HEK293 (cell line): ENCODE data around the gene MUCL3.

Experiments used
- CTCF ChIA-PET: fragments of 350-600 bp; formaldehyde crosslinking; extraction: SDS; loops from one replicate; lab custom pipeline; 2021; ENCODE audit warnings: antibody characterized with exemption; lab: Yijun Ruan, JAX
- POLR2A ChIA-PET: fragments of 300-600 bp; formaldehyde crosslinking; extraction: SDS; loops from one replicate; lab custom pipeline; 2020; ENCODE audit warnings: antibody characterized with exemption, inconsistent platforms; lab: Yijun Ruan, JAX
- H3K27ac ChIP-seq: fragments of 200-500 bp; sonication (Bioruptor generic); 2 replicates; pipeline ENCODE4 v1.5.1; 2014; ENCODE audit warnings: low read depth, low read length, control low read depth, inconsistent platforms; ENCODE audit errors: extremely low read depth
- H3K36me3 ChIP-seq, 2 experiments: fragments of 200-500 bp in 1 of 2; sonication (Bioruptor generic) in 1 of 2; 1 replicate in 1 of 2; 2 replicates in 1 of 2; pipeline ENCODE4 v1.5.1; 2014 to 2017; ENCODE audit warnings: inconsistent platforms in 2 of 2, low read length in 2 of 2; ENCODE audit not compliant: control insufficient read depth in 2 of 2, insufficient read depth in 1 of 2
- H3K4me1 ChIP-seq: fragments of 200-500 bp; sonication (Bioruptor generic); 2 replicates; pipeline ENCODE4 v1.5.1; 2014; ENCODE audit warnings: mild to moderate bottlenecking, low read length, inconsistent platforms; ENCODE audit not compliant: control insufficient read depth, insufficient read depth
- H3K4me3 ChIP-seq: 2 replicates; pipeline ENCODE4 v1.5.1; 2011; ENCODE audit warnings: low read depth, mild to moderate bottlenecking, control low read depth, low read length, moderate library complexity
- H3K9me3 ChIP-seq: fragments of 200-500 bp; sonication (Bioruptor generic); 2 replicates; pipeline ENCODE4 v1.5.1; 2014; ENCODE audit warnings: low read depth, low read length, inconsistent platforms; ENCODE audit not compliant: control insufficient read depth, insufficient read depth
- ELK4 ChIP-seq: IDR thresholded peaks from 2 replicates; pipeline ENCODE4 v1.6.1; 2011; ENCODE audit warnings: mild to moderate bottlenecking, low read depth, low read length, borderline replicate concordance
- GLIS2 ChIP-seq: fragments of 450-650 bp; formaldehyde crosslinking; IDR thresholded peaks from 2 replicates; pipeline ENCODE4 v1.5.1; 2016; ENCODE audit warnings: missing biosample characterization, missing genetic modification characterization
- RBAK ChIP-seq: fragments of 450-650 bp; formaldehyde crosslinking; IDR thresholded peaks from 2 replicates; pipeline ENCODE4 v1.5.1; 2016; ENCODE audit warnings: missing biosample characterization, missing genetic modification characterization
- ZNF140 ChIP-seq: fragments of 450-650 bp; formaldehyde crosslinking; IDR thresholded peaks from 2 replicates; pipeline ENCODE4 v1.5.1; 2016; ENCODE audit warnings: missing biosample characterization, missing genetic modification characterization
- ZNF214 ChIP-seq: fragments of 450-650 bp; formaldehyde crosslinking; IDR thresholded peaks from 2 replicates; pipeline ENCODE4 v1.5.1; 2017; ENCODE audit warnings: missing biosample characterization, mild to moderate bottlenecking, missing genetic modification characterization, borderline replicate concordance
- ZNF223 ChIP-seq: fragments of 450-650 bp; formaldehyde crosslinking; IDR thresholded peaks from 2 replicates; pipeline ENCODE4 v1.5.1; 2016; ENCODE audit warnings: missing biosample characterization, missing genetic modification characterization
- ZNF24 ChIP-seq: fragments of 450-650 bp; formaldehyde crosslinking; IDR thresholded peaks from 2 replicates; pipeline ENCODE4 v1.5.1; 2016; ENCODE audit warnings: missing biosample characterization, missing genetic modification characterization
- ZNF391 ChIP-seq: fragments of 450-650 bp; formaldehyde crosslinking; IDR thresholded peaks from 2 replicates; pipeline ENCODE4 v1.5.1; 2016; ENCODE audit warnings: low read depth, missing biosample characterization, missing genetic modification characterization, borderline replicate concordance
- ZNF416 ChIP-seq: fragments of 450-650 bp; formaldehyde crosslinking; IDR thresholded peaks from 2 replicates; pipeline ENCODE4 v1.5.1; 2016; ENCODE audit warnings: missing biosample characterization, missing genetic modification characterization
- ZNF501 ChIP-seq: fragments of 450-650 bp; formaldehyde crosslinking; IDR thresholded peaks from 2 replicates; pipeline ENCODE4 v1.5.1; 2016; ENCODE audit warnings: missing biosample characterization, missing genetic modification characterization
- ZNF529 ChIP-seq: fragments of 450-650 bp; formaldehyde crosslinking; IDR thresholded peaks from 2 replicates; pipeline ENCODE4 v1.5.1; 2017; ENCODE audit warnings: missing genetic modification characterization, missing biosample characterization; ENCODE audit not compliant: insufficient replicate concordance
- ZNF549 ChIP-seq: fragments of 450-650 bp; IDR thresholded peaks from 2 replicates; pipeline ENCODE4 v1.5.1; 2018; ENCODE audit warnings: missing biosample characterization, missing genetic modification characterization, mild to moderate bottlenecking, inconsistent platforms, moderate library complexity
- ZNF555 ChIP-seq: fragments of 450-650 bp; formaldehyde crosslinking; conservative IDR thresholded peaks from 2 replicates; pipeline ENCODE4 v1.5.1; 2017; ENCODE audit warnings: missing biosample characterization, mild to moderate bottlenecking, missing genetic modification characterization, inconsistent platforms
- ZNF560 ChIP-seq: fragments of 450-650 bp; formaldehyde crosslinking; IDR thresholded peaks from 2 replicates; pipeline ENCODE4 v1.5.1; 2017; ENCODE audit warnings: missing biosample characterization, missing genetic modification characterization, borderline replicate concordance
- ZNF571 ChIP-seq: fragments of 450-650 bp; formaldehyde crosslinking; IDR thresholded peaks from 2 replicates; pipeline ENCODE4 v1.5.0; 2017; ENCODE audit warnings: missing biosample characterization, missing genetic modification characterization
- ZNF624 ChIP-seq: fragments of 450-650 bp; formaldehyde crosslinking; IDR thresholded peaks from 2 replicates; pipeline ENCODE4 v1.5.1; 2017; ENCODE audit warnings: missing biosample characterization, missing genetic modification characterization
- ZNF639 ChIP-seq: fragments of 450-650 bp; formaldehyde crosslinking; IDR thresholded peaks from 2 replicates; pipeline ENCODE4 v1.5.1; 2016; ENCODE audit warnings: missing biosample characterization, missing genetic modification characterization
- ZNF670 ChIP-seq: fragments of 450-650 bp; formaldehyde crosslinking; IDR thresholded peaks from 2 replicates; pipeline ENCODE4 v1.5.1; 2016; ENCODE audit warnings: missing biosample characterization, missing genetic modification characterization, low read depth
- ZSCAN18 ChIP-seq: fragments of 450-650 bp; formaldehyde crosslinking; IDR thresholded peaks from 2 replicates; pipeline ENCODE4 v1.5.1; 2016; ENCODE audit warnings: missing biosample characterization, missing genetic modification characterization
- ZSCAN30 ChIP-seq: fragments of 450-650 bp; IDR thresholded peaks from 2 replicates; pipeline ENCODE4 v1.5.1; 2018; ENCODE audit warnings: missing biosample characterization, mild to moderate bottlenecking, missing genetic modification characterization, moderate library complexity
- TF ChIP-seq, protein P1 (sequence below): fragments of 450-650 bp; formaldehyde crosslinking; IDR thresholded peaks from 2 replicates; pipeline ENCODE4 v1.5.1; 2016; ENCODE audit warnings: missing biosample characterization, missing genetic modification characterization
- TF ChIP-seq, protein P2 (sequence below): fragments of 450-650 bp; formaldehyde crosslinking; IDR thresholded peaks from 2 replicates; pipeline ENCODE4 v1.5.1; 2016; ENCODE audit warnings: missing biosample characterization, missing genetic modification characterization
- TF ChIP-seq, protein P3 (sequence below): fragments of 450-650 bp; formaldehyde crosslinking; IDR thresholded peaks from 2 replicates; pipeline ENCODE4 v1.5.1; 2016; ENCODE audit warnings: missing biosample characterization, missing genetic modification characterization

MUCL3 gene

GRCh38 chr6:30891816-30892538 lies 48.8 kb upstream of the MUCL3 start (continued):
- TF ChIP-seq ZNF639 (tag by site-specific recombination), result no peak
- no peak for TF ChIP-seq ZNF571 (tag by site-specific recombination)
- no peak for TF ChIP-seq ZSCAN18 (tag by site-specific recombination)
- TF ChIP-seq GLIS2 (tag by site-specific recombination), result no peak
- TF ChIP-seq ELK4, result no peak
- TF ChIP-seq ZNF391 (tag by site-specific recombination), result no peak
- no peak for TF ChIP-seq RBAK
- TF ChIP-seq, all 188 proteins: peak for 0

DNA sequence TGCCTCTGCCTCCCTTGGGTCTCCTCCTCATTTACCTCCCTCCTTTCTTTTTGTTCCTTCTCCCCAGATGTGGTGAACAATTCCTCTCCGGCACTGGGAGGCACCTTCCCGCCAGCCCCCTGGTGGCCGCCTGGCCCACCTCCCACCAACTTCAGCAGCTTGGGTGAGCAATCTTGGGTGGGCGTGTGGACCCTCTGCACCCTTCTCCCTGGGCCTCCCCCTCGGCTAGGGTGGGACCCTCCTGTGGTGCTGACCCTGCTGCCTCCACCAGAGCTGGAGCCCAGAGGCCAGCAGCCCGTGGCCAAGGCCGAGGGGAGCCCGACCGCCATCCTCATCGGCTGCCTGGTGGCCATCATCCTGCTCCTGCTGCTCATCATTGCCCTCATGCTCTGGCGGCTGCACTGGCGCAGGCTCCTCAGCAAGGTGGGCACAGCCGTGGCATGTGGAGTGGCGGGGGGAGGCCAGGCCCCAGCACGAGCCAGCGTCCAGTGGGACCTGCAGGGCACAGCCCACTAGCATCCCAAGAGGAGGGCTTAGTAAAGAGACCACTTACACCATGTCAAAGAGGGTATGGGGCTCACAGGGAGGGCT lies 47.7 kb upstream of the MUCL3 start:
- ChIA-PET POLR2A (no interaction called here), CTCF (interaction anchor here (0.6 kb wide), 1 partner anchor 63 kb away, joined by 3 read pairs; no protein-coding TSS in a partner anchor)
- Histone ChIP-seq H3K36me3 (peaks cover 18 to 89% of the 10 kb centered on the region in 2 experiments), H3K4me3 (no peak overlapping the region), H3K27ac (no peak overlapping the region), H3K4me1 (peaks cover 6% of the 10 kb centered on the region), H3K9me3 (no peaks in the 10 kb centered on the region)
- TF ChIP-seq, protein P1, sequence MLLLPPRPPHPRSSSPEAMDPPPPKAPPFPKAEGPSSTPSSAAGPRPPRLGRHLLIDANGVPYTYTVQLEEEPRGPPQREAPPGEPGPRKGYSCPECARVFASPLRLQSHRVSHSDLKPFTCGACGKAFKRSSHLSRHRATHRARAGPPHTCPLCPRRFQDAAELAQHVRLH (tag by site-specific recombination), result no peak
- no peak for TF ChIP-seq ZSCAN30 (tag by site-specific recombination)
- TF ChIP-seq, protein P2, sequence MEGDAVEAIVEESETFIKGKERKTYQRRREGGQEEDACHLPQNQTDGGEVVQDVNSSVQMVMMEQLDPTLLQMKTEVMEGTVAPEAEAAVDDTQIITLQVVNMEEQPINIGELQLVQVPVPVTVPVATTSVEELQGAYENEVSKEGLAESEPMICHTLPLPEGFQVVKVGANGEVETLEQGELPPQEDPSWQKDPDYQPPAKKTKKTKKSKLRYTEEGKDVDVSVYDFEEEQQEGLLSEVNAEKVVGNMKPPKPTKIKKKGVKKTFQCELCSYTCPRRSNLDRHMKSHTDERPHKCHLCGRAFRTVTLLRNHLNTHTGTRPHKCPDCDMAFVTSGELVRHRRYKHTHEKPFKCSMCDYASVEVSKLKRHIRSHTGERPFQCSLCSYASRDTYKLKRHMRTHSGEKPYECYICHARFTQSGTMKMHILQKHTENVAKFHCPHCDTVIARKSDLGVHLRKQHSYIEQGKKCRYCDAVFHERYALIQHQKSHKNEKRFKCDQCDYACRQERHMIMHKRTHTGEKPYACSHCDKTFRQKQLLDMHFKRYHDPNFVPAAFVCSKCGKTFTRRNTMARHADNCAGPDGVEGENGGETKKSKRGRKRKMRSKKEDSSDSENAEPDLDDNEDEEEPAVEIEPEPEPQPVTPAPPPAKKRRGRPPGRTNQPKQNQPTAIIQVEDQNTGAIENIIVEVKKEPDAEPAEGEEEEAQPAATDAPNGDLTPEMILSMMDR (tag by site-specific recombination), result peak; percentile 52
- 0 out of 2 replicates have a peak, but pooled peaks have one; percentile 14 for TF ChIP-seq GLIS2 (tag by site-specific recombination)
- no peak for TF ChIP-seq ZNF670 (tag by site-specific recombination)

DNA sequence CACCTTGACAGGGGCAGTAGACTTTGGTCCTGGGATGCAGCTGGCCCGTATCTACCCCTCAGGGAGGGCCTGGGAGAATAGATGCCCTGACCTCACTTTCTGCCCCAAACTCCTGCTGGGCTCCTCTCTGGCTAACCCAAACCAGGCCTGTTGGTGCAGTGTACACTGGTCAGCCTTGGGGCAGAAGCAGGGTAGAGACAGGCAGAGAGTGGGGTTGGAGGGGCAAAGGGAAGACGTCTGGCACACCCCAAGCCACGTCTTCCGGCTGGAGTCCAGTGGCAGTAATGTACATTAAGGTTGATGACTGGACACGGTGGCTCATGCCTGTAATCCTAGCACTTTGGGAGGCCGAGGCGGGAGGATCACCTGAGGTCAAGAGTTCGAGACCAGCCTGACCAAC lies 47.1 kb upstream of the MUCL3 start:
- TF ChIP-seq ZNF140 (tag by site-specific recombination) (no peak), ZNF416 (tag by site-specific recombination) (no peak), ZNF501 (tag by site-specific recombination) (no peak), ZNF555 (tag by site-specific recombination) (no peak), ZNF560 (tag by site-specific recombination) (no peak), ZNF214 (tag by site-specific recombination) (no peak), ZNF529 (tag by site-specific recombination) (no peak), ZNF24 (tag by site-specific recombination) (no peak), ZNF223 (tag by site-specific recombination) (no peak), ZNF549 (no peak), ZNF624 (tag by site-specific recombination) (no peak)
- TF ChIP-seq, protein P3, sequence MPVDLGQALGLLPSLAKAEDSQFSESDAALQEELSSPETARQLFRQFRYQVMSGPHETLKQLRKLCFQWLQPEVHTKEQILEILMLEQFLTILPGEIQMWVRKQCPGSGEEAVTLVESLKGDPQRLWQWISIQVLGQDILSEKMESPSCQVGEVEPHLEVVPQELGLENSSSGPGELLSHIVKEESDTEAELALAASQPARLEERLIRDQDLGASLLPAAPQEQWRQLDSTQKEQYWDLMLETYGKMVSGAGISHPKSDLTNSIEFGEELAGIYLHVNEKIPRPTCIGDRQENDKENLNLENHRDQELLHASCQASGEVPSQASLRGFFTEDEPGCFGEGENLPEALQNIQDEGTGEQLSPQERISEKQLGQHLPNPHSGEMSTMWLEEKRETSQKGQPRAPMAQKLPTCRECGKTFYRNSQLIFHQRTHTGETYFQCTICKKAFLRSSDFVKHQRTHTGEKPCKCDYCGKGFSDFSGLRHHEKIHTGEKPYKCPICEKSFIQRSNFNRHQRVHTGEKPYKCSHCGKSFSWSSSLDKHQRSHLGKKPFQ (tag by site-specific recombination), result no peak
- no peak overlapping the region for H3K27ac ChIP-seq
- POLR2A ChIA-PET, result no interaction called here
- CTCF ChIA-PET, result no interaction called here
- H3K4me1 ChIP-seq, result no peaks in the 10 kb centered on the region; the same call in 1 of the 2 replicates
- no peaks in the 10 kb centered on the region for H3K9me3 ChIP-seq
- H3K4me3 ChIP-seq, result no peak overlapping the region
- peaks cover 22 to 93% of the 10 kb centered on the region in 2 experiments for H3K36me3 ChIP-seq
